Measurements from ENCODE around the gene MAD1L1.

DNA sequence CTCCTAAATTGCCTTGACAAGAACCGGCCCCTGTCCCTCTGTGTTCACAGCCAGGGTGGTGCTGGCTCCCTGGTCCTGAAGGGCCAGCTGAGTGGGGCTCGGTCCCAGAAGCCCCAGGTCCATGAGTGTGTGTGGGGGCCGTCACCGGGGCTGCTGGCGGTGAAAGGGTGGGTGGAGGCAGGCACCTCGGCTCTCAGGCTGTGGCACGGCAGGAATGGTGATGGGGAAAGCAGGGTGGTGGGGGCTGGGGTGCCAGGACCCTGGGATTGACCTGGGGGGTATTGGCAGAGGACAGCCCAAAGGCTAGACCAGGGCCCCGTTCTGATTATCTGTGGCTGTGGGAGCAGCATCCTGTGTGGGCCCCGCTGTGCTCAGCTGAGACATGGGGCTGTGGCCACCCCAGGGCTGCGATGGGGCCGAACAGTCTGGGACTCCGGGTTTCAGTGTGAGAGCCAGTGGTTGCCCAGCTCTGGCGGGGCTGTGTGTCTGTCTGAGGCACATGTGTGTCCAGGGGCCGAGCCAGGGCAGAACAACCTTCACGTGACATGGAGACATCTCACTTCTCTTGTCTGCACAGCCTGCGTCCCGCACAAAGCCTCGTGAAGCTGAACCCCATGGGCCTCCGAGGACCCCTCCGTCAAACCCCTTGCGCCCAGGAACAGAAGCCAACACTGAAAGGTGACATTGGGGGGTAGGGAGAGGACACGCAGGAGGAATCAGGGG is 418.5 kb downstream of the MAD1L1 start:
- no peak for TF ChIP-seq POLR2A (IDR thresholded peaks at IDR 0.05; ENCODE audit: low read depth, low read length)
- TF ChIP-seq POLR2AphosphoS5 (IDR thresholded peaks at IDR 0.05; ENCODE audit: low read depth, low read length) = no peak
- TF ChIP-seq TAF1 (IDR thresholded peaks at IDR 0.05; ENCODE audit: borderline replicate concordance, low read depth, low read length) = no peak
